Measurements from ENCODE around the gene FAM83C. TPM values are rescaled to one million over a fixed set of nuclear protein-coding genes. Genes with fewer than 3 reads are reported as not detected.

The FAM83C gene
- polyA plus RNA-seq, 1 of the 3 experiments (the other 2 are of a cell fraction) = not detected

GRCh38 chr20:35271073-35271882, 20.9 kb downstream of the FAM83C start (continued):
- TF ChIP-seq, protein P1, sequence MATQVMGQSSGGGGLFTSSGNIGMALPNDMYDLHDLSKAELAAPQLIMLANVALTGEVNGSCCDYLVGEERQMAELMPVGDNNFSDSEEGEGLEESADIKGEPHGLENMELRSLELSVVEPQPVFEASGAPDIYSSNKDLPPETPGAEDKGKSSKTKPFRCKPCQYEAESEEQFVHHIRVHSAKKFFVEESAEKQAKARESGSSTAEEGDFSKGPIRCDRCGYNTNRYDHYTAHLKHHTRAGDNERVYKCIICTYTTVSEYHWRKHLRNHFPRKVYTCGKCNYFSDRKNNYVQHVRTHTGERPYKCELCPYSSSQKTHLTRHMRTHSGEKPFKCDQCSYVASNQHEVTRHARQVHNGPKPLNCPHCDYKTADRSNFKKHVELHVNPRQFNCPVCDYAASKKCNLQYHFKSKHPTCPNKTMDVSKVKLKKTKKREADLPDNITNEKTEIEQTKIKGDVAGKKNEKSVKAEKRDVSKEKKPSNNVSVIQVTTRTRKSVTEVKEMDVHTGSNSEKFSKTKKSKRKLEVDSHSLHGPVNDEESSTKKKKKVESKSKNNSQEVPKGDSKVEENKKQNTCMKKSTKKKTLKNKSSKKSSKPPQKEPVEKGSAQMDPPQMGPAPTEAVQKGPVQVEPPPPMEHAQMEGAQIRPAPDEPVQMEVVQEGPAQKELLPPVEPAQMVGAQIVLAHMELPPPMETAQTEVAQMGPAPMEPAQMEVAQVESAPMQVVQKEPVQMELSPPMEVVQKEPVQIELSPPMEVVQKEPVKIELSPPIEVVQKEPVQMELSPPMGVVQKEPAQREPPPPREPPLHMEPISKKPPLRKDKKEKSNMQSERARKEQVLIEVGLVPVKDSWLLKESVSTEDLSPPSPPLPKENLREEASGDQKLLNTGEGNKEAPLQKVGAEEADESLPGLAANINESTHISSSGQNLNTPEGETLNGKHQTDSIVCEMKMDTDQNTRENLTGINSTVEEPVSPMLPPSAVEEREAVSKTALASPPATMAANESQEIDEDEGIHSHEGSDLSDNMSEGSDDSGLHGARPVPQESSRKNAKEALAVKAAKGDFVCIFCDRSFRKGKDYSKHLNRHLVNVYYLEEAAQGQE (IDR thresholded peaks at IDR 0.05; ENCODE audit: low read depth, low read length) = no peak
- TF ChIP-seq TEAD4 (IDR thresholded peaks at IDR 0.05; ENCODE audit: borderline replicate concordance, insufficient read depth) = no peak
- TF ChIP-seq SIN3A (IDR thresholded peaks at IDR 0.05; ENCODE audit: borderline replicate concordance, low read depth, low read length) = no peak
- TF ChIP-seq TAF1 (IDR thresholded peaks at IDR 0.05; ENCODE audit: borderline replicate concordance, low read depth, low read length) = no peak
- TF ChIP-seq NFIC (IDR thresholded peaks at IDR 0.05; ENCODE audit: borderline replicate concordance) = no peak
- no peak for TF ChIP-seq GATA2 (CRISPR knock-in tag; IDR thresholded peaks at IDR 0.05)

DNA sequence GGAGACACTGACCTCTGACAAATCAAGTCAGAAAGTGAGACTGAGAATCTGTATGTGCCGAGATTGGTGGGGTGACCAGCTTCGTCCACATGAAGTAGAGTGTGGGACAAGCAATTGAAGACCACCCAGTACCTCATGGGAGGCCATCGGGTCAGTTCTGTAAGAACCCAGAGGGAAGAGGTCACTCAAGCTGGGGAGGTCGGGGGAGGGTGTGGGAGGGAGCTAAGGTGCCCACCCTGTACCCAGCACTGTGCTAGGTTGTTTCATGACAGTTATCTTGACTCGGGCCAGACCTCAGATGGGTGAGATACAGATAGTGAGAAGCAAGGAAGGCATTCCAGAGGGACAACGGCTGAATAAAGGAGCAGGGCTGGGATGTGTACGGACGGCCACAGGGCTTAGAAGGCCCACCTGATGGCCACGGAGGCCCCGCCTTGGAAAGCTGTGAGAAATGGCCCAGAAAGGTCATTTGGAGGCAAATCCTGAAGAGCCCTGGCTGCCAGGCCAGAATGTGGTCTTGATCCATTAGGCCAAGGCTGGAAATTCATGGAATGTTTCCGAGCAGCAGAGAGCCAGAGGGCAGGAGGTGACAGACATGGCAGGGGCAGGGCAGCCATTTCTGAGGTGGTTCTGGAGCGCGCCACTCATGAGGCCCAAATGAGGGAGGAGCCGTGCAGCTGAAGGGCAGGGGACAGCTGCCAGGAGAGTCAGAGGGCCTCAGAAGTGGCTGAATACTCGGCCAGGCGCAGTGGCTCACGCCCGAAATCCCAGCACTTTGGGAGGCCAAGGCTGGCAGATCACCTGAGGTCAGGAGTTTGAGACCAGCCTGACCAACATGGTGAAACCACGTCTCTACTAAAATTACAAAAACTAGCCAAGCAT, 22.0 kb downstream of the FAM83C start:
- H4K20me1 ChIP-seq (ENCODE audit: insufficient read depth) = no peaks in the 10 kb centered on the region
- H3K9me2 ChIP-seq = no peaks in the 10 kb centered on the region
- TF ChIP-seq YY1 (IDR thresholded peaks at IDR 0.05; ENCODE audit: low read depth) = no peak
- TF ChIP-seq, protein P2, sequence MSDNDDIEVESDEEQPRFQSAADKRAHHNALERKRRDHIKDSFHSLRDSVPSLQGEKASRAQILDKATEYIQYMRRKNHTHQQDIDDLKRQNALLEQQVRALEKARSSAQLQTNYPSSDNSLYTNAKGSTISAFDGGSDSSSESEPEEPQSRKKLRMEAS (IDR thresholded peaks at IDR 0.05; ENCODE audit: low read depth) = no peak
- no peak for TF ChIP-seq GABPA (IDR thresholded peaks at IDR 0.05; ENCODE audit: low read depth)
- no peak for TF ChIP-seq POLR2AphosphoS5 (IDR thresholded peaks at IDR 0.05; ENCODE audit: low read depth, low read length)
- TF ChIP-seq ZBTB33 (IDR thresholded peaks at IDR 0.05; ENCODE audit: borderline replicate concordance, low read depth) = no peak
- TF ChIP-seq RCOR1 (IDR thresholded peaks at IDR 0.05; ENCODE audit: low read length) = no peak
- TF ChIP-seq JUND (IDR thresholded peaks at IDR 0.05) = no peak
- no peak for TF ChIP-seq NFIC (IDR thresholded peaks at IDR 0.05; ENCODE audit: borderline replicate concordance)
- TF ChIP-seq FOXM1 (IDR thresholded peaks at IDR 0.05; ENCODE audit: low read depth) = no peak
- TF ChIP-seq EP300 (IDR thresholded peaks at IDR 0.05; ENCODE audit: borderline replicate concordance in 1 of 2, low read depth in 1 of 2, low read length in 1 of 2) = no peak
- no peak for TF ChIP-seq MXI1 (IDR thresholded peaks at IDR 0.05; ENCODE audit: low read depth, low read length)
- CTCF ChIA-PET = interaction anchor here (0.6 to 5.7 kb wide), 23 partner anchors 9 to 446 kb away, joined by 3 to 28 read pairs (median 4); partner anchors contain the start of genes EDEM2, GGT7, MMP24 and MMP24OS
- H2AFZ ChIP-seq (ENCODE audit: low read depth) = no peak overlapping the region
- H3K79me2 ChIP-seq (ENCODE audit: insufficient read depth) = no peaks in the 10 kb centered on the region
- H3F3A ChIP-seq (replicated peaks; ENCODE audit: insufficient read depth) = peaks cover 6% of the 10 kb centered on the region
- no peak overlapping the region for H3K4me3 ChIP-seq (ENCODE audit: low read depth in 2 of 2, low read length in 1 of 2)
- H3K27me3 ChIP-seq (ENCODE audit: insufficient read depth) = no peaks in the 10 kb centered on the region
- no peaks in the 10 kb centered on the region for H3K9me3 ChIP-seq
- 91% methylated on average over 16 of the region's 19 CpGs for WGBS (ENCODE audit: low lambda C conversion rate)
- no peak overlapping the region for H3K27ac ChIP-seq (ENCODE audit: low read depth in 2 of 2, low read length in 1 of 2)
- H3K4me1 ChIP-seq (ENCODE audit: control insufficient read depth in 1 of 2, insufficient read depth in 2 of 2, low read depth in 1 of 2, low read length in 1 of 2) = peaks cover 0 to 22% of the 10 kb centered on the region in 2 experiments; a peak in 1 of 4 replicates
- no peak overlapping the region for H3K9ac ChIP-seq
- H3K36me3 ChIP-seq (replicated peaks in 1 of 2; ENCODE audit: control insufficient read depth in 1 of 2, insufficient read depth in 2 of 2, low read length in 1 of 2) = peaks cover 0 to 21% of the 10 kb centered on the region in 2 experiments
- no peak for DNase-seq
- no peak overlapping the region for H3K4me2 ChIP-seq
- POLR2A ChIA-PET = no interaction called here

All from SK-N-SH (cell line).